Fibroblast of lung (primary cell): ENCODE measurements around the gene TEDC2.

Experiments used
- CTCF ChIP-seq, 2 donors: IDR thresholded peaks in 1 of 2; conservative IDR thresholded peaks in 1 of 2; 1 replicate in 1 of 2; 2 replicates in 1 of 2; pipeline ENCODE4 v1.5.1; 2011 to 2012; ENCODE audit warnings: low read length in 2 of 2, control low read depth in 1 of 2, inconsistent platforms in 1 of 2, low read depth in 1 of 2, mild to moderate bottlenecking in 1 of 2
- EZH2 ChIP-seq: IDR thresholded peaks from 2 replicates; pipeline ENCODE4 v1.5.1; 2012; ENCODE audit warnings: low read length, control low read depth, mild to moderate bottlenecking; ENCODE audit errors: missing control alignments

DNA sequence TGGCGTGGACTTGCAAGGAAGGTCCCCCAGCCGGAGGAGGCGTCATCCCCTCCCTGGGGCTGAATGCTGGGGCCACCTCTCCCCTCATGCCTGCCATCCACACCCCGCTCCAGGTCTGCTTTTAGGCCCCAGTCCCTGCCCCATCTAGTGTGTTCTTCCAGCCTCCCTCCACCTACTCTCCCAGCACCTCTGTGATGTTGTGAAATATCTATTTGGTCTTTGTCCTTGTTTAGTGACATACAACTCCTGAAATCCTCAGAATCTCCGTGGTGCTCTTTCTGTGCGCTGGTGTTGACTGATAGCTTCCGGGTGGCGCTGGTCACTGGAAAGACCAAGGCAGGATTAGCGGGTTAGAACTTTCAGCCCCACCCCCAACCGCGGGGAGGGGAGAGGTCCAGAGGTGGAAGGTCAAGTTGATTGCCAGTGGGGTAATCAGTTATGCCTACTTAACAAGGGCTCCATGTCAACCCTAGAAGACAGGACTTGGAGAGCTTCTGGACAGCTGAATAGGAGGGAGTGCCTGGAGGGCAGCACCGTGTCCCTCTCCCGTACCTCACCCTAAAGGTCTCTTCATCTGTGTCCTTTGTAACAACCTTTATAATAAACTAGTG, 25.1 kb downstream of the TEDC2 start:
- TF ChIP-seq EZH2 (no peak), CTCF (conservative IDR thresholded peaks at IDR 0.05 in 1 of 2, IDR thresholded peaks at IDR 0.05 in 1 of 2; ENCODE audit: low read depth in 1 of 2, low read length in 2 of 2) (no peak)
